ENCODE measurements around the gene QRFP. TPM values are rescaled to one million over a fixed set of nuclear protein-coding genes. Genes with fewer than 3 reads are reported as not detected.

The QRFP gene, protein sequence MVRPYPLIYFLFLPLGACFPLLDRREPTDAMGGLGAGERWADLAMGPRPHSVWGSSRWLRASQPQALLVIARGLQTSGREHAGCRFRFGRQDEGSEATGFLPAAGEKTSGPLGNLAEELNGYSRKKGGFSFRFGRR
- total RNA-seq (2022; extraction: Qiagen RNA extraction; ENCODE audit: low read depth): not detected in 5 replicates

DNA sequence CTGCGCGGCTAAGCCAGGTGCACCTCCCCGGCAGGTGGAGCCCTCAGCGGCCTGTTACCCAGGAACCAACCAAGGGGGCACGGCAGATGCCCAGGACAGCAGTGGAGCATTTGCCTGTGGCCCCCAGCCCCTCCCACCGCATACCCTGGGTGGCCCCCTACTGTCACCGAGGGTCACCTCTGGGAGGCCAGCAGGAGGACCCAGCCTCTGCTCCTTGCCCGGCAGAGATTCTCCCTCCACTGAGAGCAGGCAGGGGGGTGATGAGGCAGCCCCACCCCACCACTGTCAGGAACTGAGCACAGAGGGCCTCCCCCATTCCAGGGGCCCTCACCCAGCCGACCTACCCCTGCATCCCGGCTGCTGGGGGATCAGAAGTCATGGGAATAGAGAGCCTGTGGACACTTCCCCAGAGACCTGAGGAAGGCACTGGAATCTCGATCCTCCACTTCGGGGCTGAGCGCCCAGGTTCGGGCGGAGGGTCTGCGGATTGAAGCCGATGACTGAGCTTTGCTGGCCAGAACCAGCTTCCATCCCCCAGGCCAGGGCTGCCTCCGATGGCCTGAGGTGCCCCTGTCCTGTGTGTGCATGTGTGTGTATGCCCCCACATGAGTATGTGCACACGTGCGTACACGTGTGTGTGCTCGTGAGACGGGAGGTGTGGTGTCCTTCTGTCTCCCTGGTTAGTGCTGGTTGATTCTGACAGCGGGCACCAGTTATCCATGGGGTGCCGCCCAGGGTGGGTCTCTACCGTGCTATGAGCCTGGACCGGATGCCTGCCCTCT, at the start of gene QRFP:
Gene QRFP, minus strand, starts transcription at position 580 of the 782 bp plus-strand sequence. CDS start 2,974 bp downstream, outside the sequence.

GRCh38 chr9:130938652-130939404, 42.2 kb upstream of the QRFP start, which contains the start of gene FIBCD1:
TSS of gene FIBCD1 (minus strand) at chr9:130939247. CDS start at chr9:130938607, 640 bp downstream.

Other genes starting within 250 kb of the QRFP start
- 0.26 to 0.34 TPM (median 0.28 TPM) in 5 replicates for gene PRDM12, start 232.2 kb downstream of the QRFP start, total RNA-seq (2022; extraction: Qiagen RNA extraction; ENCODE audit: low read depth)
- gene EXOSC2, start 203.0 kb downstream of the QRFP start, total RNA-seq (2022; extraction: Qiagen RNA extraction; ENCODE audit: low read depth): 59.4 to 72.7 TPM (median 60.8 TPM) in 5 replicates
- 40.7 to 58.9 TPM (median 52.2 TPM) in 5 replicates for gene ABL1, start 61.6 kb downstream of the QRFP start, total RNA-seq (2022; extraction: Qiagen RNA extraction; ENCODE audit: low read depth)
- 7.5 to 14.4 TPM (median 11.3 TPM) in 5 replicates for gene FIBCD1, start 42.4 kb upstream of the QRFP start, total RNA-seq (2022; extraction: Qiagen RNA extraction; ENCODE audit: low read depth)
- 1.1 to 2.8 TPM (median 2.0 TPM) in 5 replicates for gene LAMC3, start 112.4 kb upstream of the QRFP start, total RNA-seq (2022; extraction: Qiagen RNA extraction; ENCODE audit: low read depth)
- 1.2 to 1.5 TPM (median 1.3 TPM) in 5 replicates for gene AIF1L, start 199.7 kb upstream of the QRFP start, total RNA-seq (2022; extraction: Qiagen RNA extraction; ENCODE audit: low read depth)
- 23.3 to 27.2 TPM (median 26.1 TPM) in 5 replicates for gene NUP214, start 228.8 kb upstream of the QRFP start, total RNA-seq (2022; extraction: Qiagen RNA extraction; ENCODE audit: low read depth)

All from A549 treated with DMSO at 1 μM for 4 hours (cell line).